AG04450 (cell line): ENCODE measurements around the gene NFS1. TPM values are rescaled to one million over a fixed set of nuclear protein-coding genes. Genes with fewer than 3 reads are reported as not detected.
"Not testable (repeated sequence)": the region's sequence is repeated elsewhere in the genome, so short reads cannot be mapped to it uniquely, and the experiment has no call there.

Experiments
- CTCF ChIA-PET: fragments of 300-600, 350-600 bp; formaldehyde crosslinking; extraction: SDS; loops from one replicate; lab custom pipeline; 2022; ENCODE audit warnings: antibody characterized with exemption, inconsistent platforms; lab: Charles Lee
- POLR2A ChIA-PET: fragments of 350-600 bp; formaldehyde crosslinking; extraction: SDS; loops from one replicate; lab custom pipeline; 2021; ENCODE audit warnings: antibody characterized with exemption, inconsistent platforms; lab: Yijun Ruan, JAX
- DNase-seq: peaks from one replicate; pipeline ENCODE4 v3.0.0-alpha.2; 2011; ENCODE audit warnings: low read depth, low spot score
- H3K27ac ChIP-seq: one replicate; pipeline ENCODE4 v1.5.1; 2012; ENCODE audit warnings: low read depth, low read length, control low read depth
- H3K27me3 ChIP-seq: one replicate; pipeline ENCODE4 v1.6.0; 2012; ENCODE audit warnings: low read length; ENCODE audit not compliant: control insufficient read depth, insufficient read depth
- H3K4me3 ChIP-seq: 2 replicates; pipeline ENCODE4 v1.5.1; 2011; ENCODE audit warnings: mild to moderate bottlenecking, low read depth, low read length, control low read depth
- H3K9me3 ChIP-seq: 2 replicates; pipeline ENCODE4 v1.5.1; 2012; ENCODE audit warnings: low read length; ENCODE audit not compliant: control insufficient read depth, insufficient read depth
- CTCF ChIP-seq: IDR thresholded peaks from 2 replicates; pipeline ENCODE4 v1.5.1; 2011; ENCODE audit warnings: low read depth, low read length, control low read depth, inconsistent platforms
- polyA plus RNA-seq: library from polyadenylated mRNA; depleted of rRNA; stranded (reverse); fragments of >200 nt; gene quantifications from 2 replicates; pipeline ENCODE4 v1.2.3, GENCODE V29; 2011

NFS1 gene
- polyA plus RNA-seq, 1 experiment: 44.4 TPM

GRCh38 chr20:35729283-35729807 lies 30.2 kb upstream of the NFS1 start:
- CTCF ChIA-PET: interaction anchor here (0.6 to 1.2 kb wide), 3 partner anchors 13 to 134 kb away, joined by 3 read pairs; partner anchors contain the start of gene RBM39

GRCh38 chr20:35726842-35727711 lies 27.9 kb upstream of the NFS1 start:
- TF ChIP-seq CTCF: no peak
- CTCF ChIA-PET: interaction anchor here (0.6 to 0.7 kb wide), 2 partner anchors 13 to 265 kb away, joined by 4 to 5 read pairs; no protein-coding TSS in a partner anchor
- POLR2A ChIA-PET: interaction anchor here (0.6 to 2.6 kb wide), 7 partner anchors 8 to 164 kb away, joined by 3 to 7 read pairs (median 6); partner anchors contain the start of gene RBM39

More at GRCh38 chr20:35729283-35729807, 30.2 kb upstream of the NFS1 start:
- no peak for DNase-seq
- no peaks in the 10 kb centered on the region for H3K9me3 ChIP-seq
- no peak for TF ChIP-seq CTCF
- POLR2A ChIA-PET: interaction anchor here (2.6 to 3.4 kb wide), 2 partner anchors 10 to 13 kb away, joined by 6 to 22 read pairs; partner anchors contain the start of gene RBM39
- H3K27ac ChIP-seq: no peak overlapping the region
- H3K27me3 ChIP-seq: no peaks in the 10 kb centered on the region
- no peak overlapping the region for H3K4me3 ChIP-seq

GRCh38 chr20:35724321-35725230 lies 25.4 kb upstream of the NFS1 start:
- TF ChIP-seq CTCF: no peak
- DNase-seq: no peak
- H3K27me3 ChIP-seq: no peaks in the 10 kb centered on the region
- H3K27ac ChIP-seq: no peak overlapping the region
- CTCF ChIA-PET: no interaction called here
- H3K4me3 ChIP-seq: no peak overlapping the region
- POLR2A ChIA-PET: interaction anchor here (0.6 to 1.1 kb wide), 3 partner anchors 13 to 18 kb away, joined by 3 to 9 read pairs (median 4); partner anchors contain the start of gene RBM39
- H3K9me3 ChIP-seq: no peaks in the 10 kb centered on the region

More at GRCh38 chr20:35726842-35727711, 27.9 kb upstream of the NFS1 start:
- no peaks in the 10 kb centered on the region for H3K27me3 ChIP-seq
- no peak overlapping the region for H3K4me3 ChIP-seq
- DNase-seq: no peak
- no peak overlapping the region for H3K27ac ChIP-seq
- H3K9me3 ChIP-seq: no peaks in the 10 kb centered on the region

GRCh38 chr20:35723652-35724320 lies 24.6 kb upstream of the NFS1 start:
- H3K27ac ChIP-seq, H3K9me3 ChIP-seq, H3K4me3 ChIP-seq, DNase-seq, CTCF ChIA-PET, H3K27me3 ChIP-seq: not testable (repeated sequence)
- POLR2A ChIA-PET: interaction anchor here (0.6 to 1.0 kb wide), 2 partner anchors 13 to 18 kb away, joined by 3 to 4 read pairs; partner anchors contain the start of gene RBM39

GRCh38 chr20:35723275-35723639 lies 24.1 kb upstream of the NFS1 start:
- H3K4me3 ChIP-seq, H3K9me3 ChIP-seq, H3K27me3 ChIP-seq, CTCF ChIA-PET, DNase-seq, POLR2A ChIA-PET, H3K27ac ChIP-seq: not testable (repeated sequence)
